Activated CD4-positive, alpha-beta T cell treated with anti-CD3 and anti-CD28 coated beads, Interleukin-2, Interleukin-6, amounts not matched to agents 100 ng/mL and 50 ng/mL, durations not matched to agents 16 hours and 8 hours (primary cell): ENCODE measurements around the gene AGAP3.

ENCODE experiments used
- DNase-seq: peaks from one replicate; pipeline ENCODE4 v3.0.0-alpha.2; 2020

Gene AGAP3

DNA sequence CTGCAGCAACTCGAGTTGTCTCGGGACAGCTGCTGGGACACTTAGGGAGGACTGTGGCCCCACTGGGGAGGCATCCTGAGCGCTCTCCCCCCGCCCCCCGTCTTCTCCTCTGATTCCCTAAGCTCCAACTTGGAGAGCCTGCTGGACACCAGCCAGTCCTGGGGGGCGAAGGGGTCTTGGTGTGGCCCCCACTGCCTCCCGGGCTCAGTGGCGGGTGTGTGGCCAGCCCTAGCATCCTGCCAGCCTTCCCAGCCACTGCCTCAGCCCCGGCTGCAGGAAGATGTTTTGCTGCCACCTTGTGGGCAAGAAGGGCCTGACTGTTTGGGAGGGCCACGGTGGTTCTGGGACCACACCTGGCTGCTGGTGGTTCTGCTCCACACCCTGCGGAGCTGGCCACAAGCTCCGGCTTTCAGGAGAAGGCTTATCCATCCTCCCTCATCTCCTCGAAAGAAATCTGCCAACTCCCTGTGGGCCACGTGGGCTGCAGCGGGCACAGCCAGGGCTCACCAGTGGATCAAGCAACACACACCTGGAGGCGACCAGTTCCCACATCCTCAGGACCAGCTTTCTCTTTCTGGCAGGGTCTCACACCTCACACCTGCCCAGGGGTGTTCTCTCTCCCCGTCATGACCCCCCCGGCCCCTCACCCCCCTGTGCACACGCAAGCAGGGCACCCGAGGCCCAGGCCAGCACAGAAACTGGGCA is 24.8 kb downstream of the AGAP3 start:
- DNase-seq = peak; percentile 80

DNA sequence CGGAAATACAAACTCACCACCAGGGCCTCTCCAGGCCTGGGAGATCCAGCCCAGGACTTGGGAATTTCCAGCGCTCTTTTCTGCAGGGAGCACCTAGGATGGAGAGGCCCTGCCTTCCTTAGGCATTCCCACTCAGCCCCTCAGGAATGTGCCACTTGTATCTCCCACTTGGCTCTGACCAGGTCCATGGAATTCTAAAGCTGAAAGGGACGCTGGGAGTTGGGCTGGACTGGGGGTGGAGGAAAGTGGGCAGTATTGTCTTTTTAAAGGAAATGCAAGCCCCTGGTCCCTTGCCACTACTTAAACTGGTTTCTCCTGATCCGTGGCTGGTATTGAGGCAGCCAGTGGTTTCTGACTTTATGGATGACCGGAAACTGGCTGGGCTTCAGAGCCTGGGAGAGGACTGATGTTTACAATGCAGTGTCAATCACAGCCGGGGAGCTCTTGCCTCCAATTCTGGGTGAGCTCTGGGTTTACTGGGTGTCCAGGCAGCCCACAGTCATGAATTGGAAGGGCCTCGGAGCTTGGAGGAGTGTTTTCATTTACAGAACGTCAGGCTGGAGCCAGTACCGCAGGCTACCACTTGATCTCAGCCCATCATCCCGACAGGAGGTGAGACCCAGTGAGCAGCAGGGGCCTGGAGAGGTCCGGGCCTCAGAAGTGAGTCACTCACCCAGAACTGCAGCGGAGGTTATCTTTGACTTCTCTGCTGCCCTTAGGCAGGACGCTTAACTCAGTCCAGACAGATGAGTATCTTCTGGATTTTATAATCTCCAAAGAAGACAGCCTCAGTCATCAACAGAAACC is 27.3 kb downstream of the AGAP3 start:
- DNase-seq = no peak

DNA sequence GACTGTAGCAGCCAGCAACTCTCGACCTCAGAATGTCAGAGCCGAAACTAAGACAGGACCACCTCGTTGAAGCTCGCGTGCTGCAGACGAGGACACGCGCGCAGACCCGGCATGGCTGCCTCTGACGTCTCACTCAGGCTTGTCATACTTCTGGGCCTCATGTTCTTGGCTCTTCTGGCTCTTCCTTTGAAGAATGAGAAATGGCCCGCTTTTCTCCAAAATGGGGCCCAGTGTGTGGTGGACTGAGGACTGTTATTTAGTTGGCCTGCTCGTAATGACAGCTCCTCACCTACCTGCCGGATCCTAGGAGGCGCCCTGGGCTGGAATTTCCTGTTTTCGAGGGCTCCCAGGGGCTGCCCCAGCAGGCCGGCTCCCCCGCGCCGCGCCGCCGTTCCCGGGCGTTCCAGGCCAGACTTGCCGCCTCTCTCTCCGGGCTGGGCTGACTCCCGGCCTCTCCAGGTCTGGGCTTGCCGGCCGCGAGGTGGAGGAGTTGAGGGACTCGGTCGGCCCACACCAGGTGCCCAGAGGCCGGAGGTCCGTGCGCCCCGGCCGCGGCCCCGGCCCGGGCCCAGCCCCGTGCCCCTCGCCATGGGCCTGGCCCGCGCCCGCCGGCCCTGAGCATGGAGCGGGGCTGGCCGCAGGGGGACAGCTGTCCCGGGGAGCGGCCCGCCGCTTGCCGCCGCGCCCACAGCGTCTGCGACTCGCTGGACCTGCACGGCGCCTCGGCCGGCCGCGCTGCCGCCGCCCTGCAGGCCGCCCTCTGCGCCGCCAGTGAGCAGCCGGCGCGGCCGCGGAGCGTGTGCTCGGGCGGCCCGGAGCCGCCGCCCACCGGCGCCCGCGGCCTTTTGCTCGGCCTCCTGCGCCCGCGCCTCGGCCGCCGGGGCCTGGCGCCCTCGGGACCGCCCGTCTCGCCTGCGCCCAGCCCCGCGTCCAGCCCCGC is 28.1 kb downstream of the AGAP3 start:
- no peak for DNase-seq

GRCh38 chr7:151115121-151115835 is 29.0 kb downstream of the AGAP3 start:
- peak; percentile 29 for DNase-seq

GRCh38 chr7:151115836-151116418 is 29.7 kb downstream of the AGAP3 start:
- DNase-seq = no peak

DNA sequence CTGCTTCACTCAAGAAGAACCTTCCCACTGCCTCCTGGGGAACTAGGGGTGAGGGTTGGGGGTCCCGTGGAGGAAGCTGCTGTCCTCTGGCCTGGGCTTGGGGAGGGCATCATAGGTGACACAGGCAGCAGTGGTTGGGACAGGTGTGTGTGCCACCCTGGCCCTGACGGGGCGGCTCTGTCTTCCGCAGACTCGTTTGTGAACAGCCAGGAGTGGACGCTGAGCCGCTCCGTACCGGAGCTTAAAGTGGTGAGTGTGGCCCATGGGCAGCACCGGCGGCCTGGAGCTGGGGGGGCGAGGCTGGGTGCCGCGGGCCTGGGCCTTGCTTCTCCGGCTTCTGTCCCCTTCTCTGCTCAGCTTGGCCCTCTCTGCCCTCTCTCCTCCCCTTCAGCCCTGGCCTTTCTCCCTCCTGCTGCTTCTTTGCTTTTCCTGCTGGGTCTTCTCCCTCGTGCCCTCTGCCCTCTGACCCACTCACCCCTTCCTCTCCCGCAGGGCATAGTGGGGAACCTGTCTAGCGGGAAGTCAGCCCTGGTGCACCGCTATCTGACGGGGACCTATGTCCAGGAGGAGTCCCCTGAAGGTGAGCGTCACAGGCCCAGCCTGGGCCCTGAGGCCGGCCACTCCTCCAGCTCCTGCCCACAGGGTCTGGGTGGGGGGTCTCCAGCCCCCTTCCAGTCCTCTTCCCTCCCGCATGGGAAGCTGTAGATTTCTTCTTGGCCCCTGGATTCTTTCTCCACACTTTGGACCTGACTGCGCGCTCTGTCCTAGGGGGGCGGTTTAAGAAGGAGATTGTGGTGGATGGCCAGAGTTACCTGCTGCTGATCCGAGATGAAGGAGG is 30.5 kb downstream of the AGAP3 start:
- DNase-seq = no peak

DNA sequence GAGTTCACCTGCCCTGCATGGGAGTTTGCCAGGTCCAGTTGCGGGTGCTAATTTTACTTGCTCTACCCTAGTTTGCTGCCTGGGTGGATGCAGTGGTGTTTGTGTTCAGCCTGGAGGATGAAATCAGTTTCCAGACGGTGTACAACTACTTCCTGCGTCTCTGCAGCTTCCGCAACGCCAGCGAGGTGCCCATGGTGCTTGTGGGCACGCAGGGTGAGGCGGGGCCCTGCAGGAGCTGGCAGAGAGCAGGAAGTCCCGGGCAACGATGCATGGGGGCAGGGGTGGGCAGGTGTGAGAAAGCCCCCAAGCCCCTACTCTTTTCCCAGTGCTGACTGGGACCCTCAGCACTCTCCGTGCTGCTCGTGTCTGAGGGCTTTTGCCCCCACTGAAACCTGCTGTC is 31.3 kb downstream of the AGAP3 start:
- peak; percentile 27 for DNase-seq

- no peak for DNase-seq
Observed at GRCh38 chr7:151118108-151119054, 32.1 kb downstream of the AGAP3 start.

DNA sequence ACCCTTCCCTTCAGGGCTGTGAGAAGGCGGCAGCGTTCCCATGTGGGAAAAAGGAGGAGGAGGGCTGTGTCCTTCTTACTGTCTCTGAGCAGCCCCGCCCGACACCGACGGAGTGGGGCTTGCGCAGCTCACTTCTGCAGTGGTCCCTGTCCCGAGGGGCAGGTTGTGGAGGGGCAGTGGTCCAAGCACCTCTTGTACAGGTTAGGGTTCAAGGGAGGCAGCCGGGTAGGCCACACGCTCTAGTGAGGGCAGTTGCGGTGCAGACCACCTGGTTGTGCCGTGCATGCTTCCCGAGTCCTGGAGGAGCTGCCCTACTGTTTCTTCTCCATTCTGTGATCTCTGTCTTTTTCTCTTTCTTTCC is 32.8 kb downstream of the AGAP3 start:
- DNase-seq = no peak

DNA sequence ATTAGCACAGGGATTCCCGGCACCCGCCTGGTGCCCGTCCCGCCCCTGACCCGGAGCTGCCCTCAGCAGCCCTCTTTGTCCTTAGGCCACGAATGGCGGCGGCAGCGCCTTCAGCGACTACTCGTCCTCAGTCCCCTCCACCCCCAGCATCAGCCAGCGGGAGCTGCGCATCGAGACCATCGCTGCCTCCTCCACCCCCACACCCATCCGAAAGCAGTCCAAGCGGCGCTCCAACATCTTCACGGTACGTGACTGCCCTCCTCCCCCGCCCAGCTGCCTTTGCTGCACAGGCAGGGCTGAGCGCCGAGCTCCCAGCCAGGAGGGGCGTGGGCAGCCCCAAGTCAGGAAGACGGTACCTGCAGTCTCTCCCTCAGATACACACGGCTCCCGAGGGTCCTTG is 33.6 kb downstream of the AGAP3 start:
- DNase-seq = no peak

DNA sequence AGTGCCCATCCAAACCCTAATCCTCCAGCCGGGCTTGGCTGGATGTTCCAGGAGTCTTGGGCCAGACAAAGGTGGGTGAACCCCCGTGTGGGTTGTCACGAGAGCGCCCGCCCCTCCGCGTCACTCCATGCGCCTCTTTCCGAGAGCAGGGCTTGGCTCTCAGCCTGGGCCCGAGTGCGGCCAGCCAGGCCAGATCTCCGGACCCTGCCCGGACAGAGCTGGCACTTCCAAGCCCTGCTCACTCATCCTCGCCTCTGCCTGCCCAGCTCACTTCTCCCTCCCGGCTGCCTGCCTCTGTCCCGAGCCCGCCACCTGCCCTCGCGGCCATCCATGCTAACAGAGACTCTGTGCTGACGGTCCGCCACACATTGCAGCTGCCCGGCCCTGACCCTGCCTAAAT is 34.6 kb downstream of the AGAP3 start:
- DNase-seq = no peak

DNA sequence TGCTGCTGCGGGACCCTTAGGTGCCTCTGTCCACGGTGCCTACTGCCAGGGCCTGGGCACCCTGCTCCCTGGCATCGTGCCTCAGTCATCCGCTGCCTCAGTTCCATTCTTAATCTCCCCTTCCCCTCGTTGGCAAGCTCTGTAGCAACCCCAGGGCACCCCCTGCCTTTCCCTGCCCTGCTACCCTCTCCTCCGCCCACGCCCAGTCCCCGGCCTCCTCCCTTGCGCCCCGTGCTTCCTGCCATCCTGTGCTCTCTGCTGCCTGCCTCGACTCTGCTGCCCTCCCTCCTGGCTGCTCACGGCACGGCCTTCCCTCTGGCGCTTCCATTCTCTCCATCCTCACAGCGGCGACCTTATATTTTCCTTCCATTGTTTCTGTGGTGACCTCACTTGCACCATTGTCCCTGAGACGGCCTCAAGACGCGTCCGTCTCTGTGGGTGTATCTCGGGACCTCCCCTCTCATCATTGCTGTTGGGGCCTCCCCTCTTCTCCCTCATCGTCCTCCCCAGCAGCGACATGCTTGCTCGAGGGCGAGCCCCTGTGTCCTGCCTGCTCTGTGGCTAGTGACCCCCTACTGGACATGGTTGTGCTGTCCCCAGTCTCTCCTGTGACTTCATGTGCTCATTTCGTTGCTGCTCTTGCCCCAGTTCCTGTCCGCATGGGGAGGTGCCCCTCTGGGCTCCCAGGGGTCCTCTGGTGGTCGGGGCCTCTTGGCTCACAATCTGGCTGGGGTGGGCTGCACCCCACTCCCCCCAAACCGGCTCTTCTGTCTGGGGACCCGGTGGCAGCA is 35.3 kb downstream of the AGAP3 start:
- no peak for DNase-seq

DNA sequence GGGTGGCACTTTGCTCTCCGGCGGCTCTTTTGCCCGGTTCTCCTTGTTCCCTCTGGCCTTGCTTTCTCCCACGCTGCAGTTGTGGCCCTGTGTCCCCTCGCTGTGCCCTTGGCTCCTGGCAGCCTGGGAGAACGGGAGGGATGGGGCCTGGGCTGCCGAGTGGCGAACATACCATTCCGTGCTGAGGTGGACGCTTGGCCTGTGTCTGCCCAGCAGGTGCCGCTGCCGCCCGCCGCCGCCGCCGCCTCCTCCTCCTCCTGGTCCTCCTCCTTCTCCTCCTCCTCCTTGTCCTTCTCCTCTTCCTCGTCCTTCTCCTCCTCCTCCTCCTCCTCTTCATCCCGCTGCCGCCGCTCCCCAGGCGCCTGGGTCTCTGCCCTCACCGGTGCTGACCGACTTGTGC is 36.0 kb downstream of the AGAP3 start:
- DNase-seq = no peak

DNA sequence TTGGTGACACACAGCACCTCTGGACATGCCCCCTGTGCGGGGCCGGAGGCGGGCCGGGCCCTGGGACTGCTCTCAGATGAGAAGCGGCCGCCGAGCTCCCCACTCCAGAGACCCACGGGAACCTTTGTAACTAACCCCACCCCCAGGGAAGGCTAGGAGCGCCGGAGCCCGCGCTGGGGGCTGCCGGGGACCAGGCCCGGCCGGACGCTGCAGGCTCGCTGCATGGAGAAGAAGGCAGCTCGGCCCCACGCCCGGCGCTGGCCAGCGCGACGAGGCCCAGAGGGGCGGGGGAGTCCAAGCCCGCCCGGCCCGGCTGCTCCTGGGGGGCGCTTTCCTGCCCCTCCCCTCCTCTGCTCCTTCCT is 36.5 kb downstream of the AGAP3 start:
- DNase-seq = no peak

GRCh38 chr7:151123158-151123821 is 37.0 kb downstream of the AGAP3 start:
- DNase-seq = no peak

DNA sequence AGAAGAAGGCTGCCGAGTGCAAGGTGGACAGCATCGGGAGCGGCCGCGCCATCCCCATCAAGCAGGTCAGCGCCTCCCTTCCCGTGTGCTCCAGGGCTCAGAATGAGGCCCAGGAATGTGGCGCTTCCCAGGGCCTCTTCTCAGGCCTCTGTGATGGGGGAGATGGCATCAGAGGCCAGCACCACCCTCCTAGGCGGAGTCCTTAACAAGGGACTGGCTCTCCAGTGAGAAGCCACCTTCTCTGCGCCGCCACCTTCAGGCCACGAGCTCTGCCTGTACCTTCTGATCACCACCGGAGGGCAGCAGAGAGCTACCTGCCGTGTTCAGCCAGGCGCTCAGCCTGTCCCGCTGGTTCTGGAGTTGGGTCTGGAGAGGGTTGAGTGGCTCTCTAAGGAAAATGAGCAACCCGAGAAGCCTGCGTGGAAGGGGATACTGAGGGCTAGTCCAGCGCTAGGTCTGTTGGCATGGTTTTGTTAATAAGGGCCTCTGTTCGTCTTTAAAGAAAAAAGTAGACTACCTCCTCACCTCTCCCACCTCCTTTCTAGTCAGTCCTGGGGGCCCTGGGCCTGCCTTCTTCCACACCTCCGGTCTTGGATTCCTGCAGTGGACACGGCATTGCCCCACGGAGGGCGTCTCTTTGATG is 37.7 kb downstream of the AGAP3 start:
- DNase-seq = peak; percentile 89

GRCh38 chr7:151124481-151124880 is 38.2 kb downstream of the AGAP3 start:
- DNase-seq = no peak

DNA sequence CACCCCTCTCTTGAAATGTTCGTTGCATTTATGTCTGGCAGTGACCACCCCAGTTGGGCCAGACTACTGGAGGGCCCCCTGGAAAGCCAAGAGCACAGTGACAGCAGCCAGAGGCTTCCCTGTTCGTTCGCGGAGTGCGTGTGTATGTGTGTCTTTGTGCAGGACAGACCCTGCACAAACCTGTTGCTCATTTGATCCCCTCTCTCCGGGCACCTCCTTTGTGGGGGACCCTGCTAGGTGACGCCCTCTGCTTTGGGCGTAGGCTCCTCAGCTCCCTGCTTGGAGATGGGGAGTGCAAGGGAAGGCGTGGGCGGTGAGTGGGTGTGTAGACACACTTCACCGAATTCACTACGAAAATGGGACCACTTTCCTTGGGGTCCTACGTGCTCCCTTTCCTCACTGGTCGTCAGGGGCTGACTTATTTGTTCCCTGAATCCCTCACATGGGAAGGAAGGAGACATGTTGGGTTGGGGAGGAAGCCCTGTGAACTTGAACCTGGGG is 38.7 kb downstream of the AGAP3 start:
- DNase-seq = no peak
